CD1c-positive myeloid dendritic cell (primary cell): Measurements from ENCODE around the gene TTBK2.
"Not testable (repeated sequence)": the region's sequence is repeated elsewhere in the genome, so short reads cannot be mapped to it uniquely, and the experiment has no call there.

ENCODE experiments used
- DNase-seq: peaks from one replicate; pipeline ENCODE4 v3.0.0-alpha.2; 2016; ENCODE audit errors: extremely low spot score

The TTBK2 gene

GRCh38 chr15:42826251-42826890 is 94.2 kb downstream of the TTBK2 start:
- DNase-seq: no peak

- DNase-seq: no peak
These were observed 95.0 kb downstream of the TTBK2 start for GRCh38 chr15:42825599-42825998.

GRCh38 chr15:42820811-42821210 is 99.8 kb downstream of the TTBK2 start:
- DNase-seq: no peak

- DNase-seq: no peak
These were observed 100.8 kb downstream of the TTBK2 start for GRCh38 chr15:42819786-42820185.

- DNase-seq: no peak
These were observed 109.1 kb downstream of the TTBK2 start for GRCh38 chr15:42811433-42811832.

- DNase-seq: no peak
These were observed 111.7 kb downstream of the TTBK2 start for GRCh38 chr15:42808913-42809312.

- DNase-seq: no peak
These were observed 115.3 kb downstream of the TTBK2 start for GRCh38 chr15:42805266-42805665.

GRCh38 chr15:42804739-42805138 is 115.8 kb downstream of the TTBK2 start:
- DNase-seq: no peak

GRCh38 chr15:42803436-42803835 is 117.1 kb downstream of the TTBK2 start:
- no peak for DNase-seq

GRCh38 chr15:42802168-42802567 is 118.4 kb downstream of the TTBK2 start:
- no peak for DNase-seq

GRCh38 chr15:42800731-42801474 is 119.7 kb downstream of the TTBK2 start:
- DNase-seq: no peak

GRCh38 chr15:42798802-42799201 is 121.8 kb downstream of the TTBK2 start:
- DNase-seq: no peak

GRCh38 chr15:42796955-42797782 is 123.4 kb downstream of the TTBK2 start:
- no peak for DNase-seq

GRCh38 chr15:42788725-42789124 is 131.9 kb downstream of the TTBK2 start:
- no peak for DNase-seq

GRCh38 chr15:42786978-42787377 is 133.6 kb downstream of the TTBK2 start:
- DNase-seq: no peak

- no peak for DNase-seq
These were observed 135.0 kb downstream of the TTBK2 start for GRCh38 chr15:42785569-42785968.

GRCh38 chr15:42784705-42785104 is 135.9 kb downstream of the TTBK2 start:
- DNase-seq: no peak

- DNase-seq: no peak
These were observed 137.9 kb downstream of the TTBK2 start for GRCh38 chr15:42782716-42783115.

GRCh38 chr15:42775416-42775815 is 145.2 kb downstream of the TTBK2 start:
- DNase-seq: no peak

- no peak for DNase-seq
These were observed 147.7 kb downstream of the TTBK2 start for GRCh38 chr15:42772901-42773300.

- no peak for DNase-seq
These were observed 148.4 kb downstream of the TTBK2 start for GRCh38 chr15:42772144-42772543.

- DNase-seq: not testable (repeated sequence)
These were observed 154.5 kb downstream of the TTBK2 start for GRCh38 chr15:42766109-42766508.
